Keratinocyte (primary cell): ENCODE results near the gene CAPZB. TPM values are rescaled to one million over a fixed set of nuclear protein-coding genes. Genes with fewer than 3 reads are reported as not detected.

ENCODE experiments used
- DNase-seq: peaks from one replicate; pipeline ENCODE4 v3.0.0-alpha.2; 2011; ENCODE audit warnings: low read depth, missing footprints, low spot score
- FAIRE-seq: peaks from 2 replicates; lab custom pipeline; 2011; peaks lifted over from hg19 to GRCh38; lab: Jason Lieb, UNC
- H2AFZ ChIP-seq: 2 replicates; pipeline ENCODE4 v1.6.0; 2012; ENCODE audit warnings: low read length, control low read depth, inconsistent platforms; ENCODE audit not compliant: control insufficient read depth
- H3K27ac ChIP-seq: 2 replicates; pipeline ENCODE4 v1.5.1; 2011; ENCODE audit warnings: low read length; ENCODE audit not compliant: control insufficient read depth, insufficient read depth
- H3K27me3 ChIP-seq: 3 replicates; pipeline ENCODE4 v1.6.0; 2011; ENCODE audit warnings: low read length; ENCODE audit not compliant: control insufficient read depth, insufficient read depth; ENCODE audit errors: extremely low read depth
- H3K36me3 ChIP-seq, 2 experiments: 2 replicates in 1 of 2; 3 replicates in 1 of 2; pipeline ENCODE4 v1.5.1; 2011; ENCODE audit warnings: low read length in 2 of 2, mild to moderate bottlenecking in 1 of 2; ENCODE audit not compliant: control insufficient read depth in 2 of 2, insufficient read depth in 2 of 2; ENCODE audit errors: extremely low read depth in 1 of 2
- H3K4me1 ChIP-seq: 3 replicates; pipeline ENCODE4 v1.5.1; 2011; ENCODE audit warnings: low read length; ENCODE audit not compliant: control insufficient read depth, insufficient read depth; ENCODE audit errors: extremely low read depth
- H3K4me2 ChIP-seq: 3 replicates; pipeline ENCODE4 v1.6.0; 2011; ENCODE audit warnings: low read depth, low read length; ENCODE audit not compliant: control insufficient read depth, insufficient read depth; ENCODE audit errors: extremely low read depth
- H3K4me3 ChIP-seq, 3 experiments: fragments of 200-600 bp in 1 of 3; sonication (generic) in 1 of 3; 2 replicates in 2 of 3; 3 replicates in 1 of 3; pipeline ENCODE4 v1.5.1; 2011 to 2016; ENCODE audit warnings: low read length in 3 of 3, mild to moderate bottlenecking in 3 of 3, control low read depth in 2 of 3, inconsistent platforms in 1 of 3, low read depth in 1 of 3, mixed read lengths in 1 of 3, mixed run types in 1 of 3, moderate library complexity in 1 of 3; ENCODE audit not compliant: control insufficient read depth in 2 of 3, insufficient read depth in 2 of 3; ENCODE audit errors: extremely low read depth in 1 of 3
- H3K79me2 ChIP-seq: 2 replicates; pipeline ENCODE4 v1.6.0; 2012; ENCODE audit warnings: low read length; ENCODE audit not compliant: control insufficient read depth, insufficient read depth
- H3K9ac ChIP-seq: 3 replicates; pipeline ENCODE4 v1.6.0; 2011; ENCODE audit warnings: low read length; ENCODE audit not compliant: control insufficient read depth, insufficient read depth; ENCODE audit errors: extremely low read depth
- H3K9me1 ChIP-seq: 3 replicates; pipeline ENCODE4 v1.6.0; 2011; ENCODE audit warnings: low read length; ENCODE audit not compliant: control insufficient read depth, insufficient read depth; ENCODE audit errors: extremely low read depth
- H3K9me3 ChIP-seq: 2 replicates; pipeline ENCODE4 v1.5.1; 2012; ENCODE audit warnings: low read depth, low read length; ENCODE audit not compliant: control insufficient read depth
- H4K20me1 ChIP-seq: 3 replicates; pipeline ENCODE4 v1.6.0; 2011; ENCODE audit warnings: low read length; ENCODE audit not compliant: control insufficient read depth, insufficient read depth; ENCODE audit errors: extremely low read depth
- CTCF ChIP-seq, 3 experiments: IDR thresholded peaks in 1 of 3; conservative IDR thresholded peaks in 1 of 3; optimal IDR thresholded peaks in 1 of 3; 2 replicates in 2 of 3; 3 replicates in 1 of 3; pipeline versions ENCODE3 to v1.5.1; 2011; ENCODE audit warnings: low read length in 3 of 3, mild to moderate bottlenecking in 3 of 3, moderate library complexity in 2 of 3, control low read depth in 1 of 3, inconsistent platforms in 1 of 3; ENCODE audit not compliant: insufficient read depth in 2 of 3; ENCODE audit errors: extremely low read depth in 1 of 3
- EZH2 ChIP-seq: IDR thresholded peaks from one replicate; pipeline ENCODE4 v1.6.1; 2012; ENCODE audit warnings: inconsistent platforms, mild to moderate bottlenecking, low read length, moderate library complexity
- dilution Hi-C: fragments of 300-500 bp; cut with MboI; formaldehyde crosslinking; loops from one replicate; pipeline ENCODE4 v1.7.0; 2020; ENCODE audit warnings: low sequenced_read_pairs; ENCODE audit not compliant: extremely low pct_ligation_motif_present
- polyA plus RNA-seq, 5 experiments: library from polyadenylated mRNA; depleted of rRNA in 3 of 5; stranded (reverse) in 3 of 5; stranded (forward) in 1 of 5; unstranded in 1 of 5; fragments of >200 nt; gene quantifications; 1 replicate in 1 of 5; 2 replicates in 3 of 5; 3 replicates in 1 of 5; pipeline versions ENCODE4 v1.2.1 to v1.2.3, GENCODE V29; 2011 to 2012; ENCODE audit warnings: missing spikeins in 2 of 5, low read depth in 1 of 5, low replicate concordance in 1 of 5

CAPZB gene
- polyA plus RNA-seq, 1 donor (not counting 4 experiments of a cell fraction or from before 2014, with no cell fraction given) = 193 TPM

GRCh38 chr1:19396280-19396679 lies 89.1 kb downstream of the CAPZB start:
- DNase-seq (no peak), FAIRE-seq (peak; percentile 5)
- dilution Hi-C loops = no loop called here
- Histone ChIP-seq H3K36me3 (peaks cover 6 to 11% of the 10 kb centered on the region in 2 experiments), H3K9me1 (peaks cover 2% of the 10 kb centered on the region), H2AFZ (no peak overlapping the region), H3K9ac (no peak overlapping the region), H3K27me3 (no peaks in the 10 kb centered on the region), H3K27ac (no peak overlapping the region), H3K4me2 (peak overlapping the region; percentile 46), H3K4me3 (no peak overlapping the region), H3K79me2 (peaks cover 76% of the 10 kb centered on the region), H4K20me1 (peaks cover 29% of the 10 kb centered on the region), H3K9me3 (no peaks in the 10 kb centered on the region), H3K4me1 (peaks cover 12% of the 10 kb centered on the region)
- TF ChIP-seq EZH2 (no peak), CTCF (optimal IDR thresholded peaks at IDR 0.05 in 1 of 3, IDR thresholded peaks at IDR 0.05 in 1 of 3, conservative IDR thresholded peaks at IDR 0.05 in 1 of 3; ENCODE audit: extremely low read depth in 1 of 3, insufficient read depth in 2 of 3, low read length in 3 of 3) (no peak)

- TF ChIP-seq CTCF (optimal IDR thresholded peaks at IDR 0.05 in 1 of 3, IDR thresholded peaks at IDR 0.05 in 1 of 3, conservative IDR thresholded peaks at IDR 0.05 in 1 of 3; ENCODE audit: extremely low read depth in 1 of 3, insufficient read depth in 2 of 3, low read length in 3 of 3) (peak in 2 of 3 experiments; percentile 10 to 17), EZH2 (no peak)
- dilution Hi-C loops = no loop called here
- no peak overlapping the region for H3K4me3 ChIP-seq
Observed at GRCh38 chr1:19395678-19396192, 89.6 kb downstream of the CAPZB start.

More at GRCh38 chr1:19395678-19396192, 89.6 kb downstream of the CAPZB start:
- H3K9ac ChIP-seq = no peak overlapping the region
- peaks cover 2% of the 10 kb centered on the region for H3K9me1 ChIP-seq
- H3K4me2 ChIP-seq = peak overlapping the region; percentile 46
- H3K4me1 ChIP-seq = peaks cover 17% of the 10 kb centered on the region
- H3K27ac ChIP-seq = no peak overlapping the region
- peaks cover 77% of the 10 kb centered on the region for H3K79me2 ChIP-seq
- H3K36me3 ChIP-seq = peaks cover 6 to 10% of the 10 kb centered on the region in 2 experiments
- peaks cover 32% of the 10 kb centered on the region for H4K20me1 ChIP-seq
- H3K9me3 ChIP-seq = no peaks in the 10 kb centered on the region
- DNase-seq (peak; percentile 48), FAIRE-seq (peak; percentile 20)
- no peak overlapping the region for H2AFZ ChIP-seq
- no peaks in the 10 kb centered on the region for H3K27me3 ChIP-seq
